Measurements from ENCODE around the gene CD36.

GRCh38 chr7:80630608-80631405 lies 7.6 kb upstream of the CD36 start:
- TF ChIP-seq CTCF (IDR thresholded peaks at IDR 0.05; ENCODE audit: insufficient read depth, low read depth, low read length) (no peak), EZH2 (IDR thresholded peaks at IDR 0.05; ENCODE audit: insufficient read depth, low read length) (no peak)

Measured in astrocyte (in vitro differentiated cells and primary cell).